MCF 10A (cell line): ENCODE data around the gene HTR4. TPM values are rescaled to one million over a fixed set of nuclear protein-coding genes. Genes with fewer than 3 reads are reported as not detected.

ENCODE experiments used
- BruUV-seq: library from RNA; stranded (reverse); fragments of 400-500 nt; replicated peaks from 2 replicates; lab custom pipeline; 2021; lab: Mats Ljungman, UMichigan
- CTCF ChIA-PET: fragments of 300-600 bp; sonication (Branson Sonifier 250); formaldehyde crosslinking; extraction: SDS; loops from one replicate; lab custom pipeline; 2021; ENCODE audit warnings: antibody characterized with exemption, inconsistent platforms; lab: Yijun Ruan, JAX
- POLR2A ChIA-PET: fragments of 300-600, 350-650 bp; sonication (Branson Sonifier 250); formaldehyde crosslinking; extraction: SDS; loops from one replicate; lab custom pipeline; 2020; ENCODE audit warnings: antibody characterized with exemption, inconsistent platforms; lab: Yijun Ruan, JAX
- DNase-seq: peaks from one replicate; pipeline ENCODE4 v3.0.0-alpha.2; 2018; ENCODE audit not compliant: unreplicated experiment
- H3K27ac Mint-ChIP-seq: one replicate; pipeline ENCODE4 v1.8.0; 2022; ENCODE audit warnings: mild to moderate bottlenecking, low read depth, mixed read lengths; ENCODE audit not compliant: unreplicated experiment
- H3K27me3 Mint-ChIP-seq: one replicate; pipeline ENCODE4 v1.8.0; 2022; ENCODE audit warnings: mixed read lengths; ENCODE audit not compliant: insufficient read depth, unreplicated experiment
- H3K36me3 Mint-ChIP-seq: one replicate; pipeline ENCODE4 v1.8.0; 2022; ENCODE audit warnings: mild to moderate bottlenecking, moderate library complexity, mixed read lengths; ENCODE audit not compliant: insufficient read depth, unreplicated experiment
- H3K4me1 Mint-ChIP-seq: one replicate; pipeline ENCODE4 v1.8.0; 2022; ENCODE audit warnings: mixed read lengths; ENCODE audit not compliant: insufficient read depth, unreplicated experiment
- H3K4me3 Mint-ChIP-seq: one replicate; pipeline ENCODE4 v1.8.0; 2022; ENCODE audit warnings: mild to moderate bottlenecking, moderate library complexity, mixed read lengths; ENCODE audit not compliant: unreplicated experiment
- H3K9me3 Mint-ChIP-seq: one replicate; pipeline ENCODE4 v1.8.0; 2022; ENCODE audit warnings: mixed read lengths; ENCODE audit not compliant: unreplicated experiment
- intact Hi-C: fragments of 100-400 bp; cut with micrococcal nuclease; formaldehyde crosslinking; loops from 2 replicates; pipeline ENCODE4 v1.14.1; 2022
- total RNA-seq: library from RNA; stranded (reverse); gene quantifications from 2 replicates; pipeline ENCODE4 v1.2.3, GENCODE V29; 2022
- TF ChIP-seq, protein P1 (sequence below): fragments of 200-600 bp; IDR thresholded peaks from one replicate; pipeline ENCODE4 v1.8.0; 2022; ENCODE audit warnings: antibody characterized with exemption, mild to moderate bottlenecking; ENCODE audit not compliant: unreplicated experiment

HTR4 gene
- total RNA-seq, 1 experiment from 2014 or later: not detected

GRCh38 chr5:148585988-148586387, 68.3 kb downstream of the HTR4 start:
- no peaks in the 10 kb centered on the region for H3K27me3 Mint-ChIP-seq
- no TSS peak for BruUV-seq
- intact Hi-C loops: no loop called here

GRCh38 chr5:148584103-148584502, 70.2 kb downstream of the HTR4 start:
- Mint-ChIP-seq H3K4me3 (no peak overlapping the region), H3K27ac (no peak overlapping the region), H3K36me3 (no peaks in the 10 kb centered on the region), H3K4me1 (no peaks in the 10 kb centered on the region), H3K27me3 (no peaks in the 10 kb centered on the region), H3K9me3 (no peaks in the 10 kb centered on the region)
- BruUV-seq: no TSS peak
- ChIA-PET POLR2A (interaction anchor here (0.8 kb wide), 1 partner anchor 10 kb away, joined by 3 read pairs; no protein-coding TSS in a partner anchor), CTCF (interaction anchor here (0.7 to 1.8 kb wide), 4 partner anchors 58 to 149 kb away, joined by 3 to 5 read pairs (median 4); no protein-coding TSS in a partner anchor)
- no peak for DNase-seq
- TF ChIP-seq, protein P1, sequence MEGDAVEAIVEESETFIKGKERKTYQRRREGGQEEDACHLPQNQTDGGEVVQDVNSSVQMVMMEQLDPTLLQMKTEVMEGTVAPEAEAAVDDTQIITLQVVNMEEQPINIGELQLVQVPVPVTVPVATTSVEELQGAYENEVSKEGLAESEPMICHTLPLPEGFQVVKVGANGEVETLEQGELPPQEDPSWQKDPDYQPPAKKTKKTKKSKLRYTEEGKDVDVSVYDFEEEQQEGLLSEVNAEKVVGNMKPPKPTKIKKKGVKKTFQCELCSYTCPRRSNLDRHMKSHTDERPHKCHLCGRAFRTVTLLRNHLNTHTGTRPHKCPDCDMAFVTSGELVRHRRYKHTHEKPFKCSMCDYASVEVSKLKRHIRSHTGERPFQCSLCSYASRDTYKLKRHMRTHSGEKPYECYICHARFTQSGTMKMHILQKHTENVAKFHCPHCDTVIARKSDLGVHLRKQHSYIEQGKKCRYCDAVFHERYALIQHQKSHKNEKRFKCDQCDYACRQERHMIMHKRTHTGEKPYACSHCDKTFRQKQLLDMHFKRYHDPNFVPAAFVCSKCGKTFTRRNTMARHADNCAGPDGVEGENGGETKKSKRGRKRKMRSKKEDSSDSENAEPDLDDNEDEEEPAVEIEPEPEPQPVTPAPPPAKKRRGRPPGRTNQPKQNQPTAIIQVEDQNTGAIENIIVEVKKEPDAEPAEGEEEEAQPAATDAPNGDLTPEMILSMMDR: no peak
- intact Hi-C loops: no loop called here

More at GRCh38 chr5:148585988-148586387, 68.3 kb downstream of the HTR4 start:
- POLR2A ChIA-PET: interaction anchor here (0.8 kb wide), 1 partner anchor 9 kb away, joined by 3 read pairs; no protein-coding TSS in a partner anchor
- TF ChIP-seq, protein P1: no peak
- H3K4me1 Mint-ChIP-seq: no peaks in the 10 kb centered on the region
- no peak overlapping the region for H3K27ac Mint-ChIP-seq
- no peak overlapping the region for H3K4me3 Mint-ChIP-seq
- CTCF ChIA-PET: interaction anchor here (0.6 to 1.6 kb wide), 4 partner anchors 9 to 144 kb away, joined by 3 to 5 read pairs (median 4); no protein-coding TSS in a partner anchor
- peak; percentile 13 for DNase-seq
- no peaks in the 10 kb centered on the region for H3K36me3 Mint-ChIP-seq
- H3K9me3 Mint-ChIP-seq: no peaks in the 10 kb centered on the region

- POLR2A ChIA-PET: interaction anchor here (0.8 kb wide), 1 partner anchor 10 kb away, joined by 3 read pairs; no protein-coding TSS in a partner anchor
- Mint-ChIP-seq H3K4me1 (no peaks in the 10 kb centered on the region), H3K27ac (no peak overlapping the region), H3K27me3 (no peaks in the 10 kb centered on the region), H3K4me3 (no peak overlapping the region), H3K9me3 (no peaks in the 10 kb centered on the region), H3K36me3 (no peaks in the 10 kb centered on the region)
- TF ChIP-seq, protein P1: no peak
- CTCF ChIA-PET: interaction anchor here (0.7 to 1.3 kb wide), 3 partner anchors 57 to 147 kb away, joined by 3 to 4 read pairs (median 3); no protein-coding TSS in a partner anchor
- BruUV-seq: no TSS peak
- intact Hi-C loops: no loop called here
- DNase-seq: peak; percentile 61
These were observed 70.8 kb downstream of the HTR4 start for GRCh38 chr5:148583421-148583965.

GRCh38 chr5:148574167-148574566, 80.2 kb downstream of the HTR4 start:
- intact Hi-C loops: no loop called here
- no TSS peak for BruUV-seq
- CTCF ChIA-PET: interaction anchor here (0.7 to 0.8 kb wide), 2 partner anchors 51 to 130 kb away, joined by 3 read pairs; no protein-coding TSS in a partner anchor

More at GRCh38 chr5:148574167-148574566, 80.2 kb downstream of the HTR4 start:
- Mint-ChIP-seq H3K9me3 (no peaks in the 10 kb centered on the region), H3K27ac (no peak overlapping the region), H3K4me3 (no peak overlapping the region), H3K36me3 (no peaks in the 10 kb centered on the region), H3K4me1 (peaks cover 11% of the 10 kb centered on the region), H3K27me3 (peaks cover 11% of the 10 kb centered on the region)
- DNase-seq: no peak
- TF ChIP-seq, protein P1: no peak
- POLR2A ChIA-PET: no interaction called here
